NB4 (cell line): ENCODE results near the gene IFT81.

Experiments used
- DNase-seq: peaks from one replicate; pipeline ENCODE4 v3.0.0; 2010; ENCODE audit warnings: low read depth
- H3K4me3 ChIP-seq: one replicate; pipeline ENCODE4 v1.5.1; 2011; ENCODE audit warnings: mild to moderate bottlenecking, low read depth, low read length, moderate library complexity
- CTCF ChIP-seq: IDR thresholded peaks from one replicate; pipeline ENCODE4 v1.5.1; 2012; ENCODE audit warnings: low read depth, low read length
- MAX ChIP-seq: IDR thresholded peaks from 2 replicates; pipeline ENCODE4 v1.6.1; 2011; ENCODE audit warnings: low read depth, low read length
- MYC ChIP-seq: IDR thresholded peaks from 2 replicates; pipeline ENCODE4 v1.6.1; 2011; ENCODE audit warnings: low read depth, low read length
- POLR2A ChIP-seq: IDR thresholded peaks from 2 replicates; pipeline ENCODE4 v1.6.1; 2011; ENCODE audit warnings: mild to moderate bottlenecking; ENCODE audit not compliant: insufficient read length; ENCODE audit errors: extremely low read depth

IFT81 gene

GRCh38 chr12:110146986-110147385, 22.8 kb downstream of the IFT81 start:
- no peak overlapping the region for H3K4me3 ChIP-seq
- no peak for DNase-seq
- TF ChIP-seq MYC (no peak), POLR2A (no peak), MAX (no peak), CTCF (no peak)

GRCh38 chr12:110149086-110149660, 25.0 kb downstream of the IFT81 start:
- H3K4me3 ChIP-seq = no peak overlapping the region
- DNase-seq = no peak
- TF ChIP-seq CTCF (no peak), POLR2A (no peak), MAX (no peak), MYC (no peak)

GRCh38 chr12:110156766-110157165, 32.6 kb downstream of the IFT81 start:
- H3K4me3 ChIP-seq = no peak overlapping the region
- DNase-seq = no peak
- no peak for TF ChIP-seq MYC
- TF ChIP-seq MAX = no peak
- TF ChIP-seq CTCF = no peak
- no peak for TF ChIP-seq POLR2A

GRCh38 chr12:110157539-110157938, 33.4 kb downstream of the IFT81 start:
- TF ChIP-seq MAX (no peak), POLR2A (no peak), MYC (no peak), CTCF (no peak)
- DNase-seq = no peak
- H3K4me3 ChIP-seq = no peak overlapping the region

GRCh38 chr12:110159671-110160245, 35.6 kb downstream of the IFT81 start:
- DNase-seq = no peak
- no peak overlapping the region for H3K4me3 ChIP-seq
- TF ChIP-seq MYC = no peak
- TF ChIP-seq MAX = no peak
- TF ChIP-seq POLR2A = no peak
- TF ChIP-seq CTCF = no peak
